Astrocyte of the cerebellum (primary cell): ENCODE results near the gene RIPOR2.

Experiments
- DNase-seq: peaks from one replicate; pipeline ENCODE4 v3.0.0-alpha.2; 2011; ENCODE audit warnings: low read depth
- H3K4me3 ChIP-seq: 2 replicates; pipeline ENCODE4 v1.5.1; 2011; ENCODE audit warnings: mild to moderate bottlenecking, low read depth, low read length, moderate library complexity
- CTCF ChIP-seq: IDR thresholded peaks from 2 replicates; pipeline ENCODE4 v1.5.1; 2012; ENCODE audit warnings: low read length, low read depth, moderate library complexity, mild to moderate bottlenecking; ENCODE audit errors: missing control alignments
- in situ Hi-C: cut with HindIII; loops from 2 replicates; pipeline ENCODE4 v1.10.0; 2017; ENCODE audit warnings: low sequenced_read_pairs

The RIPOR2 gene

GRCh38 chr6:24979176-24979575, 43.4 kb upstream of the RIPOR2 start:
- DNase-seq: no peak
- no peak overlapping the region for H3K4me3 ChIP-seq
- no peak for TF ChIP-seq CTCF
- in situ Hi-C loops: no loop called here

DNA sequence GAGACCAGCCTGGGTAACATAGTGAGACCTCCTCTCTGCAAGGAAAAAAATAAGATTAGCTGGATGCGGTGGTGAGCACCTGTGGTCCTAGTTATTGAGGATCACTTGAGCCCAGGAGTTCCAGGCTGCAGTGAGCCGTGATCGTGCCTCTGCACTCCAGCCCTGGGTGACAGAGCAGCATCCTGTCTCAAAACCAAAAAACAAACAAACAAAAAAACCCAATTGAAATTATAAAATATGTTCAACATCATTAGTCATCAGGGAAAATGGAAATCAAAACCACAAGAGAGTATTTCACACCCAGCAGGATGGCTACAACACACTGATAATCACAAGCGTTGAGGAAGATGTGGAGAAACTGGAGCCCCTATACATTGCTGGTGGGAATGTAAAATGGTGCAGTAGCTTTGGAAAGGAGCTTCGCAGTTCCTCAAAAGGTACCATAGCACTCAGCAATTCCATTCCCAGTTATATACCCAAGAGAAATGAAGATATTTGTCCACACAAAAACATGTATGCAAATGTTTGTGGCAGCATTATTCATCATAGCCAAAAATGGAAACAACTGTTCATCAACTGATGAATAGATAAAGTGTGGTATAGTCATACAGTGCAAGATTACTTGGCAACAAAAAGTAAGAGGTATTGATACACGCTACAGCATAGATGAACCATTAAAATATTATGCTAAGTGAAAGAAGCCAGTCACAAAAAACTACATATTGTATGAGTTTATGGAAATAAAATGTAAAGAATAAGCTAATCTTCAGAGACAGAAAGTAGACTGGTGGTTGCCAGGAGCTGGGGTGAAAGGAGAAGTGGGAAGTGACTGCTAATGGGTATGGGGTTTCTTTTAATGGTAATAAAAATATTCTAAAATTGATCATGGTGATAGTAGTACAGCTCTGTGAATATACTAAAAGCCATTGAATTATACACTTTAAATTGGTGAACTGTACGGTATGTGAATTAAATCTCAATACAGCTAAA, 38.7 kb upstream of the RIPOR2 start:
- TF ChIP-seq CTCF: no peak
- DNase-seq: no peak
- no peak overlapping the region for H3K4me3 ChIP-seq
- in situ Hi-C loops: no loop called here

DNA sequence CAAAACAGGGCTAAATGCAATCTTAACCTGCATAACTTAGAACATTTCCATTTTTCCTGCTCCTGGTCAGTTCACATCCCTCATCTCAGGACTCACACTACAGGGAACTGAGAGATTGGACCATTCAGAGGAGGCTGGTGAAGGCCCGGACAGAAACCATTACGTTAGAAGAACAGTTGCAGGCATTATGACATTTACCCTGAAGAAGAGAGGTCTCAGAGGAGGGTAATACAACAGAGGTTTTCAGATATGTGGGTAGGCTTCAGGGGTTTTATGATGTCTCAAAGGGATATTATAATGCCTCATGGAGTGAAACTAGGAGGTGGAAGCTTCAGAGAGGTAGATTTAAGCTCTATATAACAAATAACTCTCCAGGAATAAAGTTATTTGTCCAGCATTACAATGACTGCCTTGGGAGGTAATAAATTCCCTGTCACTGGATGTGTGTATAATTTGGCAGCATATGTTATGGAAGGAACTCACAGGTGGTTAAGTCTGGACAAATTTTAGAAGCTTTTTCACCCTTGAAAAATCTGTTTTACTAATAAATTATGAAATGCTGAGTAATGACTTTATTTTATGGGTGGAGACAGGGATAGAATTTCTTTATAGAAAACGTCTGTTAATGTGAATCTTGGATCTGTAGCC, 36.7 kb upstream of the RIPOR2 start:
- H3K4me3 ChIP-seq: no peak overlapping the region
- in situ Hi-C loops: no loop called here
- DNase-seq: no peak
- no peak for TF ChIP-seq CTCF

DNA sequence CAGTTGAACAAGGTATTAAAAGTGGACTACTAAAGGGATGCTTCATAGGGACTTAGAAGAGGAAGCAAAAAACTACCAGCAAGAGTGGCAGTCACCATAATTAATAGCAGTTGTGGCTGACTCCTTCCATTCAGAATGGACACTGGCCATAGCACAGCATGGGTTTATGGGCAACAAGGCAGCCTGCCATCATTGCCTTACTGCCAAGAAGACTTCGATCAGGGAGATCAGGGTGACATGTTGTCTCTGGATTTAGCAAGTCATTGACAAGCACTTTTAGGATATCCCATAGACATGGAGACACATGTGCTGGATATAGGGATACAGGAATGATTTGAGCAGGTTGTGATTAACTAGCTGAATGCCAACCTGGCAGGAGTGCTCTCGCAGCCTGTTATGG, 35.3 kb upstream of the RIPOR2 start:
- in situ Hi-C loops: no loop called here
- no peak for TF ChIP-seq CTCF
- no peak overlapping the region for H3K4me3 ChIP-seq
- no peak for DNase-seq

DNA sequence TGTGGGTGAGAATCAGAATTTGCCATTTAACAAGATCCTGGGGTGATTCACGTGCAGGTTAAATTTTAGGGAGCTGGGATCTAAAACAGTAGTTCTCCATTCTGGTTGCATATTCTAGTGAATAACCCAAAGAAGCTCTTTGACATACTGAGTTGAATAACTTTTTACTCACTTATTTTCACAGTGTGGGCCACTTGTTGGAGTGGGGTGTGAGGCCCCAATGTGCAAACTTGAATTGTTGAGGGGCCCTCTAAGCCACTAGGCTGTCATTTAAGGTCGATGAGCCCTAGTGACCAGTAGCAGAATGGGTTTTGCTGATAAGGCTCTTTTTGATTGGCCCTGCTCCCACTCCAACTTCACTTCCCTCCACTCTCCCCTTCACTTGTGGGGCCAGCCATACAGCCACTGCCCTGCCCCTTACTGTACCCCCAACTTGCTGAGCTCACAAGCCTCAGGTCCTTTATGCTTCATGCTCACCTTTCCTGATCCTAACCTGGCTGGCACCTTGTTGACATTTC, 33.6 kb upstream of the RIPOR2 start:
- TF ChIP-seq CTCF: no peak
- DNase-seq: no peak
- in situ Hi-C loops: no loop called here
- no peak overlapping the region for H3K4me3 ChIP-seq

- no peak for TF ChIP-seq CTCF
- no peak overlapping the region for H3K4me3 ChIP-seq
- no peak for DNase-seq
- in situ Hi-C loops: no loop called here
Measured at GRCh38 chr6:24968783-24969182, 33.0 kb upstream of the RIPOR2 start.
